Measurements from ENCODE around the gene HAP1.

- TF ChIP-seq POLR2A (IDR thresholded peaks at IDR 0.05; ENCODE audit: low read depth, low read length) (no peak), POLR2AphosphoS5 (IDR thresholded peaks at IDR 0.05; ENCODE audit: low read depth, low read length) (no peak)
These were observed 52.7 kb downstream of the HAP1 start for GRCh38 chr17:41681776-41682175.
